HepG2 (cell line): Measurements from ENCODE around the gene JAK1. TPM values are rescaled to one million over a fixed set of nuclear protein-coding genes. Genes with fewer than 3 reads are reported as not detected.
A peak's percentile ranks its signal among the peaks of the same experiment; 100 is the strongest.

ENCODE experiments used
- ARHGAP35 ChIP-seq: sonication (generic); formaldehyde crosslinking; IDR thresholded peaks from 2 replicates; pipeline ENCODE4 v1.9.0; 2022; ENCODE audit warnings: mild to moderate bottlenecking, inconsistent platforms, moderate library complexity, missing genetic modification reagents, borderline replicate concordance
- ARNT ChIP-seq: fragments of 450-650 bp; IDR thresholded peaks from 2 replicates; pipeline ENCODE4 v1.6.1; 2017
- GPBP1L1 ChIP-seq: sonication (generic); formaldehyde crosslinking; IDR thresholded peaks from 2 replicates; pipeline ENCODE4 v1.5.0; 2020; ENCODE audit warnings: mild to moderate bottlenecking, missing genetic modification reagents
- KAT7 ChIP-seq: IDR thresholded peaks from 2 replicates; pipeline ENCODE4 v1.6.1; 2018; ENCODE audit warnings: borderline replicate concordance, missing compliant biosample characterization
- MTF1 ChIP-seq: sonication (generic); formaldehyde crosslinking; IDR thresholded peaks from 2 replicates; pipeline ENCODE4 v1.5.0; 2020; ENCODE audit warnings: missing genetic modification reagents
- MXD1 ChIP-seq: sonication (generic); formaldehyde crosslinking; IDR thresholded peaks from 2 replicates; pipeline ENCODE4 v1.4.0; 2020; ENCODE audit warnings: mild to moderate bottlenecking, missing genetic modification reagents
- NAIF1 ChIP-seq: sonication (generic); formaldehyde crosslinking; IDR thresholded peaks from 2 replicates; pipeline ENCODE4 v1.5.0; 2020; ENCODE audit warnings: mild to moderate bottlenecking, missing genetic modification reagents, borderline replicate concordance
- NCOA2 ChIP-seq: sonication (generic); formaldehyde crosslinking; IDR thresholded peaks from 2 replicates; pipeline ENCODE4 v1.8.0; 2022; ENCODE audit warnings: inconsistent platforms
- PLRG1 ChIP-seq: fragments of 450-650 bp; conservative IDR thresholded peaks from 2 replicates; pipeline ENCODE4 v1.6.1; 2016
- RBAK ChIP-seq: sonication (generic); formaldehyde crosslinking; IDR thresholded peaks from 2 replicates; pipeline ENCODE4 v1.5.1; 2020; ENCODE audit warnings: mild to moderate bottlenecking, missing genetic modification reagents
- RXRB ChIP-seq: IDR thresholded peaks from 2 replicates; pipeline ENCODE4 v1.6.1; 2016; ENCODE audit warnings: borderline replicate concordance, missing genetic modification reagents, missing compliant biosample characterization
- TCF12 ChIP-seq, 2 experiments: fragments of 450-650 bp in 1 of 2; sonication (generic) in 1 of 2; formaldehyde crosslinking in 1 of 2; IDR thresholded peaks; 2 replicates each; pipeline versions ENCODE4 v1.6.1 to v1.8.0; 2017 to 2022; ENCODE audit warnings: antibody characterized with exemption in 1 of 2, mild to moderate bottlenecking in 1 of 2, missing genetic modification reagents in 1 of 2, moderate library complexity in 1 of 2
- ZBTB49 ChIP-seq: sonication (generic); formaldehyde crosslinking; IDR thresholded peaks from 2 replicates; pipeline ENCODE4 v1.4.0; 2020; ENCODE audit warnings: missing genetic modification reagents, borderline replicate concordance
- ZFP36L1 ChIP-seq: sonication (generic); formaldehyde crosslinking; IDR thresholded peaks from 2 replicates; pipeline ENCODE4 v1.8.0; 2022; ENCODE audit warnings: mild to moderate bottlenecking, missing genetic modification reagents, moderate library complexity
- ZNF230 ChIP-seq: sonication (generic); formaldehyde crosslinking; IDR thresholded peaks from 2 replicates; pipeline ENCODE4 v1.4.0; 2020; ENCODE audit warnings: mild to moderate bottlenecking, missing genetic modification reagents
- ZNF260 ChIP-seq: sonication (generic); formaldehyde crosslinking; IDR thresholded peaks from 2 replicates; pipeline ENCODE4 v1.4.0; 2020; ENCODE audit warnings: missing genetic modification reagents, low read depth, mild to moderate bottlenecking, borderline replicate concordance
- ZNF264 ChIP-seq: sonication (generic); formaldehyde crosslinking; IDR thresholded peaks from 2 replicates; pipeline ENCODE4 v1.4.0; 2020; ENCODE audit warnings: missing genetic modification reagents
- ZNF33A ChIP-seq: sonication (generic); formaldehyde crosslinking; IDR thresholded peaks from 2 replicates; pipeline ENCODE4 v1.5.1; 2020; ENCODE audit warnings: missing genetic modification reagents, mild to moderate bottlenecking, moderate library complexity, borderline replicate concordance
- ZNF549 ChIP-seq: sonication (generic); formaldehyde crosslinking; IDR thresholded peaks from 2 replicates; pipeline ENCODE4 v1.5.0; 2020; ENCODE audit warnings: missing genetic modification reagents
- ZNF562 ChIP-seq: sonication (generic); formaldehyde crosslinking; IDR thresholded peaks from 2 replicates; pipeline ENCODE4 v1.8.0; 2022; ENCODE audit warnings: missing genetic modification reagents, borderline replicate concordance
- ZNF576 ChIP-seq: sonication (generic); formaldehyde crosslinking; IDR thresholded peaks from 2 replicates; pipeline ENCODE4 v1.4.0; 2020; ENCODE audit warnings: mild to moderate bottlenecking, missing genetic modification reagents
- ZNF841 ChIP-seq: sonication (generic); formaldehyde crosslinking; IDR thresholded peaks from 2 replicates; pipeline ENCODE4 v1.8.1; 2023; ENCODE audit warnings: missing genetic modification reagents, borderline replicate concordance
- polyA plus RNA-seq, 8 experiments: library from polyadenylated mRNA; depleted of rRNA in 3 of 8; stranded (reverse) in 7 of 8; unstranded in 1 of 8; fragments of >200 nt; fragmentation: Illumina TruSeq in 4 of 8; extraction: Trizol in 4 of 8; gene quantifications; 2 replicates each; pipeline versions ENCODE4 v1.2.1 to v1.2.3, GENCODE V29; 2011 to 2016; ENCODE audit warnings: low read depth in 4 of 8, missing spikeins in 1 of 8, mixed read lengths in 1 of 8; ENCODE audit not compliant: insufficient read depth in 1 of 8
- total RNA-seq, 5 experiments: library from RNA; depleted of rRNA; stranded (reverse); fragments of >200 nt; fragmentation: Illumina TruSeq; extraction: Trizol; gene quantifications; 2 replicates each; pipeline ENCODE4 v1.2.3, GENCODE V29; 2016; ENCODE audit warnings: low read depth in 1 of 5
- TF ChIP-seq, protein P1 (sequence below): sonication (generic); formaldehyde crosslinking; IDR thresholded peaks from 2 replicates; pipeline ENCODE4 v1.5.0; 2020; ENCODE audit warnings: mild to moderate bottlenecking, missing genetic modification reagents

The JAK1 gene
- total and polyA plus RNA-seq, 2 of the 13 experiments (the other 11 are each of a cell fraction or from before 2014, with no cell fraction given), result 23.9 to 42.4 TPM

- TF ChIP-seq ARHGAP35 (CRISPR knock-in tag), result no peak
- no peak for TF ChIP-seq ZNF33A (CRISPR knock-in tag)
- TF ChIP-seq ZNF264 (CRISPR knock-in tag), result no peak
- peak; percentile 66; the same call in 1 of the 2 replicates for TF ChIP-seq MXD1 (CRISPR knock-in tag)
- TF ChIP-seq MTF1 (CRISPR knock-in tag), result no peak
- no peak for TF ChIP-seq ZNF549 (CRISPR knock-in tag)
- TF ChIP-seq, protein P1, sequence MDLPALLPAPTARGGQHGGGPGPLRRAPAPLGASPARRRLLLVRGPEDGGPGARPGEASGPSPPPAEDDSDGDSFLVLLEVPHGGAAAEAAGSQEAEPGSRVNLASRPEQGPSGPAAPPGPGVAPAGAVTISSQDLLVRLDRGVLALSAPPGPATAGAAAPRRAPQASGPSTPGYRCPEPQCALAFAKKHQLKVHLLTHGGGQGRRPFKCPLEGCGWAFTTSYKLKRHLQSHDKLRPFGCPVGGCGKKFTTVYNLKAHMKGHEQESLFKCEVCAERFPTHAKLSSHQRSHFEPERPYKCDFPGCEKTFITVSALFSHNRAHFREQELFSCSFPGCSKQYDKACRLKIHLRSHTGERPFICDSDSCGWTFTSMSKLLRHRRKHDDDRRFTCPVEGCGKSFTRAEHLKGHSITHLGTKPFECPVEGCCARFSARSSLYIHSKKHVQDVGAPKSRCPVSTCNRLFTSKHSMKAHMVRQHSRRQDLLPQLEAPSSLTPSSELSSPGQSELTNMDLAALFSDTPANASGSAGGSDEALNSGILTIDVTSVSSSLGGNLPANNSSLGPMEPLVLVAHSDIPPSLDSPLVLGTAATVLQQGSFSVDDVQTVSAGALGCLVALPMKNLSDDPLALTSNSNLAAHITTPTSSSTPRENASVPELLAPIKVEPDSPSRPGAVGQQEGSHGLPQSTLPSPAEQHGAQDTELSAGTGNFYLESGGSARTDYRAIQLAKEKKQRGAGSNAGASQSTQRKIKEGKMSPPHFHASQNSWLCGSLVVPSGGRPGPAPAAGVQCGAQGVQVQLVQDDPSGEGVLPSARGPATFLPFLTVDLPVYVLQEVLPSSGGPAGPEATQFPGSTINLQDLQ (CRISPR knock-in tag), result no peak; the same call in 1 of the 2 replicates
- TF ChIP-seq PLRG1, result no peak
- TF ChIP-seq KAT7 (CRISPR knock-in tag), result no peak
- no peak for TF ChIP-seq RXRB
- TF ChIP-seq ARNT, result no peak
- TF ChIP-seq ZNF230 (CRISPR knock-in tag), result no peak
- TF ChIP-seq TCF12 (IDR thresholded peaks at IDR 0.05), result no peak
- no peak for TF ChIP-seq TCF12 (CRISPR knock-in tag; IDR thresholded peaks at IDR 0.05)
- TF ChIP-seq ZNF841 (CRISPR knock-in tag), result no peak
- no peak for TF ChIP-seq ZNF260 (CRISPR knock-in tag)
- no peak for TF ChIP-seq NAIF1 (CRISPR knock-in tag)
- no peak for TF ChIP-seq RBAK (CRISPR knock-in tag)
- no peak for TF ChIP-seq ZFP36L1
- no peak for TF ChIP-seq ZNF562 (CRISPR knock-in tag)
- no peak for TF ChIP-seq ZNF576 (CRISPR knock-in tag)
- no peak for TF ChIP-seq ZBTB49 (CRISPR knock-in tag)
- TF ChIP-seq GPBP1L1, result no peak
- TF ChIP-seq NCOA2 (CRISPR knock-in tag), result no peak; the same call in 1 of the 2 replicates
Measured at GRCh38 chr1:64966158-64966971, at the start of gene JAK1 (continued).
